PC-9 (cell line): ENCODE results near the gene TMX4. TPM values are rescaled to one million over a fixed set of nuclear protein-coding genes. Genes with fewer than 3 reads are reported as not detected.

Source experiments
- BruUV-seq: library from RNA; stranded (reverse); fragments of 400-500 nt; replicated peaks from 2 replicates; lab custom pipeline; 2021; lab: Mats Ljungman, UMichigan
- CTCF ChIA-PET: fragments of 300-600 bp; sonication (Branson Sonifier 250); formaldehyde crosslinking; loops from one replicate; lab custom pipeline; 2022; ENCODE audit warnings: antibody characterized with exemption; lab: Charles Lee
- POLR2A ChIA-PET: fragments of 300-600 bp; sonication (Branson Sonifier 250); formaldehyde crosslinking; loops from one replicate; lab custom pipeline; 2022; ENCODE audit warnings: antibody characterized with exemption; ENCODE audit not compliant: unreplicated experiment; lab: Charles Lee
- DNase-seq, 2 experiments: peaks; one replicate each; pipeline versions ENCODE4 v3.0.0 to v3.0.0-alpha.2; 2015 to 2022; ENCODE audit warnings: mixed read lengths in 1 of 2
- H2AFZ ChIP-seq: fragments of 200-600 bp; sonication (generic); 2 replicates; pipeline ENCODE4 v1.8.1; 2017; ENCODE audit warnings: antibody characterized with exemption
- H3F3A ChIP-seq: fragments of 200-600 bp; sonication (generic); 2 replicates; pipeline ENCODE4 v1.8.1; 2017; ENCODE audit warnings: antibody characterized with exemption, mild to moderate bottlenecking, low read depth; ENCODE audit not compliant: insufficient read depth
- H3K27ac ChIP-seq: fragments of 200-600 bp; sonication (generic); 2 replicates; pipeline ENCODE4 v1.6.1; 2016; ENCODE audit warnings: mixed run types
- H3K27me3 ChIP-seq: fragments of 200-600 bp; sonication (generic); 2 replicates; pipeline ENCODE4 v1.6.1; 2016; ENCODE audit warnings: low read depth, mixed run types; ENCODE audit not compliant: insufficient read depth
- H3K36me3 ChIP-seq: fragments of 200-600 bp; sonication (generic); 2 replicates; pipeline ENCODE4 v1.6.1; 2016; ENCODE audit warnings: low read depth, mixed run types
- H3K4me1 ChIP-seq: fragments of 200-600 bp; sonication (generic); replicated peaks from 2 replicates; pipeline ENCODE4 v1.6.1; 2016; ENCODE audit warnings: mixed run types; ENCODE audit not compliant: insufficient read depth
- H3K4me2 ChIP-seq: fragments of 200-600 bp; sonication (generic); 2 replicates; pipeline ENCODE4 v1.6.1; 2017; ENCODE audit warnings: mixed run types
- H3K4me3 ChIP-seq: fragments of 200-600 bp; sonication (generic); 2 replicates; pipeline ENCODE4 v1.6.1; 2016; ENCODE audit warnings: mixed run types
- H3K79me2 ChIP-seq: fragments of 200-600 bp; sonication (generic); 2 replicates; pipeline ENCODE4 v1.6.1; 2017; ENCODE audit warnings: low read depth, mixed run types
- H3K9me2 ChIP-seq: fragments of 200-600 bp; sonication (generic); 2 replicates; pipeline ENCODE4 v1.8.1; 2017; ENCODE audit warnings: mild to moderate bottlenecking; ENCODE audit not compliant: insufficient read depth
- H3K9me3 ChIP-seq: fragments of 200-600 bp; sonication (generic); 2 replicates; pipeline ENCODE4 v1.8.1; 2016; ENCODE audit warnings: low read depth; ENCODE audit not compliant: insufficient read depth
- H4K20me1 ChIP-seq: fragments of 200-600 bp; sonication (generic); 2 replicates; pipeline ENCODE4 v1.8.1; 2017; ENCODE audit not compliant: insufficient read depth
- CTCF ChIP-seq: fragments of 200-600 bp; sonication (generic); conservative IDR thresholded peaks from 2 replicates; pipeline ENCODE4 v1.6.1; 2017; ENCODE audit warnings: mixed run types, antibody characterized with exemption, mild to moderate bottlenecking, moderate library complexity
- EZH2 ChIP-seq: fragments of 200-600 bp; sonication (generic); IDR thresholded peaks from 2 replicates; pipeline ENCODE4 v1.8.0; 2017; ENCODE audit warnings: antibody characterized with exemption, low read depth
- intact Hi-C: fragments of 100-400 bp; cut with micrococcal nuclease; formaldehyde crosslinking; loops from one replicate; pipeline ENCODE4 v1.10.0; 2022; ENCODE audit not compliant: unreplicated experiment
- total RNA-seq: library from RNA; stranded (reverse); gene quantifications from 2 replicates; pipeline ENCODE4 v1.2.3, GENCODE V29; 2021

Gene TMX4
- total RNA-seq, 1 experiment from 2014 or later: 7.5 TPM

DNA sequence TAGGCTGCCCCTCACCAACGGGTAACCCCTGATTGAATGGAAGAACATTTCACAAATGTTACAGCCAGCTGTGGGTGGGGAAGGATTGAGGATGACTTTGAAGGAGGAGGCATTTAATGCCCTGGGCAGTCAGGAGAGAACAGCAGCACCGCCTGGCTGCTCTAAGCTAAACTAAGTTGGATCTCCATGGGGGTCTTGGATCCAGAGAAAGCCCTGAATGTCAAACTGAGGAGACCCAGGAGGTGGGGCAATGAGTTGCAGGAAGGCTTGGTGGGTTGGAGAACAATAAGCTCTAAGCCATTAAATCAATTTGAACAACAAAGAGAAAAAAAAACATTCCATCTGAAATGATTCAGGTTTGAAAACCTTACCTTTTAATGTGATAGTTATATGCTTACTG, 35.4 kb downstream of the TMX4 start:
- Histone ChIP-seq H3K27me3 (no peaks in the 10 kb centered on the region), H2AFZ (no peak overlapping the region), H3F3A (no peaks in the 10 kb centered on the region), H3K79me2 (no peaks in the 10 kb centered on the region), H3K9me3 (no peaks in the 10 kb centered on the region), H4K20me1 (no peaks in the 10 kb centered on the region), H3K4me2 (no peak overlapping the region), H3K4me3 (no peak overlapping the region), H3K27ac (no peak overlapping the region), H3K36me3 (no peaks in the 10 kb centered on the region), H3K4me1 (no peaks in the 10 kb centered on the region), H3K9me2 (no peaks in the 10 kb centered on the region; the same call in 1 of the 2 replicates)
- ChIA-PET POLR2A (no interaction called here), CTCF (no interaction called here)
- no TSS peak for BruUV-seq
- no peak for DNase-seq
- no peak for TF ChIP-seq CTCF
- TF ChIP-seq EZH2: no peak
- intact Hi-C loops: no loop called here

GRCh38 chr20:7981374-7981773, 38.2 kb downstream of the TMX4 start:
- no TSS peak for BruUV-seq
- CTCF ChIA-PET: no interaction called here
- intact Hi-C loops: no loop called here

GRCh38 chr20:7980332-7981046, 39.1 kb downstream of the TMX4 start:
- Histone ChIP-seq H3K9me3 (no peaks in the 10 kb centered on the region), H3K27me3 (no peaks in the 10 kb centered on the region), H2AFZ (no peak overlapping the region), H3F3A (no peaks in the 10 kb centered on the region), H4K20me1 (no peaks in the 10 kb centered on the region), H3K9me2 (no peaks in the 10 kb centered on the region; the same call in 1 of the 2 replicates), H3K79me2 (no peaks in the 10 kb centered on the region), H3K4me2 (no peak overlapping the region), H3K4me1 (no peaks in the 10 kb centered on the region), H3K27ac (no peak overlapping the region), H3K36me3 (no peaks in the 10 kb centered on the region), H3K4me3 (no peak overlapping the region)
- DNase-seq: peak in 1 of 2 experiments; percentile 2
- ChIA-PET POLR2A (no interaction called here), CTCF (no interaction called here)
- TF ChIP-seq CTCF: peak; percentile 44
- TF ChIP-seq EZH2: no peak
- intact Hi-C loops: no loop called here
- no TSS peak for BruUV-seq

More at GRCh38 chr20:7981374-7981773, 38.2 kb downstream of the TMX4 start:
- no peak overlapping the region for H2AFZ ChIP-seq
- no peaks in the 10 kb centered on the region for H4K20me1 ChIP-seq
- no peaks in the 10 kb centered on the region for H3K79me2 ChIP-seq
- no peak overlapping the region for H3K27ac ChIP-seq
- no peak overlapping the region for H3K4me3 ChIP-seq
- no peaks in the 10 kb centered on the region for H3K27me3 ChIP-seq
- H3K36me3 ChIP-seq: no peaks in the 10 kb centered on the region
- TF ChIP-seq EZH2 (no peak), CTCF (no peak)
- no peaks in the 10 kb centered on the region for H3K9me3 ChIP-seq
- H3F3A ChIP-seq: no peaks in the 10 kb centered on the region
- no peaks in the 10 kb centered on the region; the same call in 1 of the 2 replicates for H3K9me2 ChIP-seq
- H3K4me1 ChIP-seq: no peaks in the 10 kb centered on the region
- DNase-seq: no peak
- POLR2A ChIA-PET: no interaction called here
- H3K4me2 ChIP-seq: no peak overlapping the region
